HepG2 (cell line): ENCODE results near the gene MIER2. TPM values are rescaled to one million over a fixed set of nuclear protein-coding genes. Genes with fewer than 3 reads are reported as not detected.

Source experiments
- ATAC-seq: fragments of 200-7000 bp; cut with Tn5 transposase; 3 replicates; pipeline ENCODE4 v1.9.1; 2020; ENCODE audit warnings: mild to moderate bottlenecking, moderate library complexity
- BruUV-seq: library from RNA; stranded (reverse); fragments of 400-500 nt; replicated peaks from 2 replicates; lab custom pipeline; 2021; lab: Mats Ljungman, UMichigan
- CTCF ChIA-PET: fragments of 300-600 bp; formaldehyde crosslinking; extraction: SDS; loops from one replicate; lab custom pipeline; 2021; ENCODE audit warnings: low total read pairs, inconsistent platforms, low intra/inter-chr PET ratio; lab: Yijun Ruan, JAX
- POLR2A ChIA-PET: fragments of 350-600 bp; sonication (Branson Sonifier 250); formaldehyde crosslinking; loops from one replicate; lab custom pipeline; 2020; ENCODE audit warnings: antibody characterized with exemption, inconsistent platforms; lab: Yijun Ruan, JAX
- DNase-seq: peaks from one replicate; pipeline ENCODE4 v3.0.0-alpha.2; 2015; ENCODE audit warnings: low spot score
- FAIRE-seq: peaks from 3 replicates; lab custom pipeline; 2011; peaks lifted over from hg19 to GRCh38; lab: Jason Lieb, UNC
- H2AFZ ChIP-seq: one replicate; pipeline ENCODE4 v1.6.1; 2011; ENCODE audit warnings: low read length, inconsistent platforms
- H3K27ac ChIP-seq: fragments of 300-600 bp; 3 replicates; pipeline ENCODE4 v1.8.0; 2011; ENCODE audit warnings: mixed run types, mild to moderate bottlenecking, mixed read lengths, low read length, inconsistent platforms; ENCODE audit not compliant: insufficient read depth; ENCODE audit errors: extremely low read length
- H3K27me3 ChIP-seq, 2 experiments: fragments of 200-600 bp in 1 of 2; 2 replicates in 1 of 2; 3 replicates in 1 of 2; pipeline versions ENCODE4 v1.6.0 to v1.8.0; 2011; ENCODE audit warnings: low read length in 2 of 2, mild to moderate bottlenecking in 2 of 2, moderate library complexity in 2 of 2, inconsistent platforms in 1 of 2; ENCODE audit not compliant: insufficient read depth in 2 of 2, control insufficient read depth in 1 of 2
- H3K36me3 ChIP-seq, 2 experiments: fragments of 200-600 bp in 1 of 2; replicated peaks in 1 of 2; 2 replicates in 1 of 2; 3 replicates in 1 of 2; pipeline versions ENCODE4 v1.5.1 to v1.8.0; 2011; ENCODE audit warnings: low read length in 2 of 2, inconsistent platforms in 1 of 2; ENCODE audit not compliant: insufficient read depth in 2 of 2, control insufficient read depth in 1 of 2
- H3K4me1 ChIP-seq: 2 replicates; pipeline ENCODE4 v1.5.1; 2012; ENCODE audit warnings: low read length, inconsistent platforms; ENCODE audit not compliant: insufficient read depth
- H3K4me2 ChIP-seq: 2 replicates; pipeline ENCODE4 v1.6.0; 2011; ENCODE audit warnings: low read depth, low read length, inconsistent platforms
- H3K4me3 ChIP-seq, 3 experiments: fragments of 200-600 bp in 1 of 3; sonication (generic), shearing (Covaris generic) in 1 of 3; replicated peaks in 1 of 3; 2 replicates each; pipeline ENCODE4 v1.5.1; 2011 to 2016; ENCODE audit warnings: low read length in 3 of 3, inconsistent platforms in 2 of 3, low read depth in 2 of 3, mild to moderate bottlenecking in 2 of 3, control low read depth in 1 of 3, mixed read lengths in 1 of 3; ENCODE audit not compliant: insufficient read depth in 1 of 3
- H3K79me2 ChIP-seq: one replicate; pipeline ENCODE4 v1.6.1; 2011; ENCODE audit warnings: low read length, inconsistent platforms; ENCODE audit not compliant: insufficient read depth
- H3K9ac ChIP-seq: 2 replicates; pipeline ENCODE4 v1.6.0; 2011; ENCODE audit warnings: mild to moderate bottlenecking, low read depth, low read length, inconsistent platforms; ENCODE audit not compliant: insufficient read depth
- H3K9me3 ChIP-seq: 2 replicates; pipeline ENCODE4 v1.5.1; 2012; ENCODE audit warnings: mild to moderate bottlenecking, low read length
- H4K20me1 ChIP-seq: 2 replicates; pipeline ENCODE4 v1.6.0; 2011; ENCODE audit warnings: inconsistent platforms, mild to moderate bottlenecking, low read length, moderate library complexity; ENCODE audit not compliant: insufficient read depth
- CCAR2 ChIP-seq: fragments of 200-400 bp; formaldehyde crosslinking; optimal IDR thresholded peaks from 2 replicates; pipeline ENCODE3; 2018; ENCODE audit warnings: low read depth, mild to moderate bottlenecking, low read length, moderate library complexity
- EED ChIP-seq: sonication (generic); formaldehyde crosslinking; IDR thresholded peaks from 2 replicates; pipeline ENCODE4 v1.5.0; 2020; ENCODE audit warnings: mild to moderate bottlenecking, missing genetic modification reagents
- IRF2 ChIP-seq: IDR thresholded peaks from 2 replicates; pipeline ENCODE4 v1.6.1; 2018; ENCODE audit warnings: missing genetic modification reagents, missing compliant biosample characterization
- KDM1A ChIP-seq: IDR thresholded peaks from 2 replicates; pipeline ENCODE4 v1.6.1; 2016; ENCODE audit warnings: missing compliant biosample characterization
- KLF12 ChIP-seq: sonication (generic); formaldehyde crosslinking; IDR thresholded peaks from 2 replicates; pipeline ENCODE4 v1.4.0; 2020; ENCODE audit warnings: missing genetic modification reagents, borderline replicate concordance
- MIXL1 ChIP-seq: IDR thresholded peaks from 2 replicates; pipeline ENCODE4 v1.6.1; 2016
- MLLT10 ChIP-seq: sonication (generic); formaldehyde crosslinking; IDR thresholded peaks from 2 replicates; pipeline ENCODE4 v1.4.0; 2020; ENCODE audit warnings: missing genetic modification reagents
- REL ChIP-seq: sonication (generic); formaldehyde crosslinking; conservative IDR thresholded peaks from 2 replicates; pipeline ENCODE4 v1.8.0; 2022; ENCODE audit warnings: mild to moderate bottlenecking, missing genetic modification reagents, moderate library complexity
- SP5 ChIP-seq: IDR thresholded peaks from 2 replicates; pipeline ENCODE4 v1.6.1; 2016; ENCODE audit warnings: low read depth, borderline replicate concordance
- XRCC5 ChIP-seq: fragments of 200-400 bp; formaldehyde crosslinking; optimal IDR thresholded peaks from 2 replicates; pipeline ENCODE3; 2017; ENCODE audit warnings: mild to moderate bottlenecking, low read length
- ZFP82 ChIP-seq: sonication (generic); formaldehyde crosslinking; IDR thresholded peaks from 2 replicates; pipeline ENCODE4 v1.5.1; 2020; ENCODE audit warnings: mild to moderate bottlenecking, missing genetic modification reagents, borderline replicate concordance
- ZNF547 ChIP-seq: sonication (generic); formaldehyde crosslinking; IDR thresholded peaks from 2 replicates; pipeline ENCODE4 v1.5.1; 2020; ENCODE audit warnings: mild to moderate bottlenecking, missing genetic modification reagents
- ZNF777 ChIP-seq: sonication (generic); formaldehyde crosslinking; IDR thresholded peaks from 2 replicates; pipeline ENCODE4 v1.4.0; 2020; ENCODE audit warnings: missing genetic modification reagents
- whole genome bisulfite sequencing: methylation state at CpG from one replicate; pipeline ENCODE4 v1.1.6; 2017; ENCODE audit warnings: low lambda C conversion rate; 5-methylcytosine and 5-hydroxymethylcytosine counted together
- in situ Hi-C: cut with HindIII; loops from 2 replicates; pipeline ENCODE4 v1.10.0; 2017; ENCODE audit warnings: low pct_unique_long_range_greater_than_20kb; ENCODE audit not compliant: extremely low pct_ligation_motif_present
- intact Hi-C: fragments of 100-400 bp; cut with micrococcal nuclease; formaldehyde crosslinking; loops from one replicate; pipeline ENCODE4 v1.10.0; 2022; ENCODE audit not compliant: unreplicated experiment
- polyA plus RNA-seq, 8 experiments: library from polyadenylated mRNA; depleted of rRNA in 3 of 8; stranded (reverse) in 7 of 8; unstranded in 1 of 8; fragments of >200 nt; fragmentation: Illumina TruSeq in 4 of 8; extraction: Trizol in 4 of 8; gene quantifications; 2 replicates each; pipeline versions ENCODE4 v1.2.1 to v1.2.3, GENCODE V29; 2011 to 2016; ENCODE audit warnings: low read depth in 4 of 8, missing spikeins in 1 of 8, mixed read lengths in 1 of 8; ENCODE audit not compliant: insufficient read depth in 1 of 8
- total RNA-seq, 5 experiments: library from RNA; depleted of rRNA; stranded (reverse); fragments of >200 nt; fragmentation: Illumina TruSeq; extraction: Trizol; gene quantifications; 2 replicates each; pipeline ENCODE4 v1.2.3, GENCODE V29; 2016; ENCODE audit warnings: low read depth in 1 of 5
- TF ChIP-seq, protein P1 (sequence below): sonication (generic); formaldehyde crosslinking; IDR thresholded peaks from 2 replicates; pipeline ENCODE4 v1.9.0; 2021; ENCODE audit warnings: missing genetic modification reagents, borderline replicate concordance
- TF ChIP-seq, protein P2 (sequence below): sonication (generic); formaldehyde crosslinking; IDR thresholded peaks from 2 replicates; pipeline ENCODE4 v1.8.0; 2022; ENCODE audit warnings: mild to moderate bottlenecking, missing genetic modification reagents, borderline replicate concordance
- TF ChIP-seq, protein P3 (sequence below): sonication (generic); formaldehyde crosslinking; IDR thresholded peaks from 2 replicates; pipeline ENCODE4 v1.4.0; 2020; ENCODE audit warnings: missing genetic modification reagents, low read depth, mild to moderate bottlenecking, borderline replicate concordance
- TF ChIP-seq, protein P4 (sequence below): sonication (generic); formaldehyde crosslinking; IDR thresholded peaks from 2 replicates; pipeline ENCODE4 v1.4.0; 2020; ENCODE audit warnings: mild to moderate bottlenecking, missing genetic modification reagents
- TF ChIP-seq, protein P5 (sequence below): sonication (generic); formaldehyde crosslinking; IDR thresholded peaks from 2 replicates; pipeline ENCODE4 v1.5.1; 2020; ENCODE audit warnings: mild to moderate bottlenecking, missing genetic modification reagents

The MIER2 gene
- total and polyA plus RNA-seq, 2 of the 13 experiments (the other 11 are each of a cell fraction or from before 2014, with no cell fraction given) = 9.6 to 25.7 TPM

DNA sequence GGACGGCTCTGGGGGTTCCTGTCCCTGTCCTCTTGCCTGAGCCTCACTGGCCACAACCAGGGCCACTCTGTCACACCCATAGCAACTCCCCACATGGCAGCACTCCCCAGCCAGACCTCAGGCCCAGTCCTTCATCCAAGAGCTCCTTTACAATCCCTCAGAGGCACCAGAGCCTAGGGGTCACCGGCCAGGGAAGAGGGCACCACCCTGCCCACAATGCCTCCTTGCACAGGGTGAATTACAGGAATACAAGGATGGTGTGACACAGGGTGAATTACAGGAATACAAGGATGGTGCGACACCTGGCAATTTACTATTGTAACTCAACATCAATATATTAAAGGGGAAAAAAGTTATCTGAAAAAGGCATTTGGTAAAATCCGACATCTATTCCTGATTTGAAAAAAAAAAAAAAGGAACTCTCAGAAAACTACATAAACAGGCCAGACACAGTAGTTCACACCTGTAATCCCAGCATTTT is 16.5 kb downstream of the MIER2 start:
- ChIA-PET POLR2A (no interaction called here), CTCF (no interaction called here)
- peaks cover 36 to 71% of the 10 kb centered on the region in 2 experiments for H3K36me3 ChIP-seq
- intact Hi-C loops = no loop called here
- no peak overlapping the region for H3K4me3 ChIP-seq
- no peaks in the 10 kb centered on the region for H3K4me1 ChIP-seq
- H3K9me3 ChIP-seq = peaks cover 9% of the 10 kb centered on the region
- 95% methylated on average over 3 of the region's 4 CpGs for WGBS
- DNase-seq (no peak), FAIRE-seq (no peak), ATAC-seq (no peak; the same call in 2 of the 3 replicates)
- no peaks in the 10 kb centered on the region for H3K79me2 ChIP-seq
- no peak overlapping the region for H3K9ac ChIP-seq
- H3K4me2 ChIP-seq = no peak overlapping the region
- in situ Hi-C loops = no loop called here
- no TSS peak for BruUV-seq
- no peak overlapping the region for H3K27ac ChIP-seq
- no peaks in the 10 kb centered on the region for H3K27me3 ChIP-seq
- H4K20me1 ChIP-seq = peaks cover 2% of the 10 kb centered on the region; the same call in 1 of the 2 replicates
- no peak overlapping the region for H2AFZ ChIP-seq
- TF ChIP-seq, protein P1, sequence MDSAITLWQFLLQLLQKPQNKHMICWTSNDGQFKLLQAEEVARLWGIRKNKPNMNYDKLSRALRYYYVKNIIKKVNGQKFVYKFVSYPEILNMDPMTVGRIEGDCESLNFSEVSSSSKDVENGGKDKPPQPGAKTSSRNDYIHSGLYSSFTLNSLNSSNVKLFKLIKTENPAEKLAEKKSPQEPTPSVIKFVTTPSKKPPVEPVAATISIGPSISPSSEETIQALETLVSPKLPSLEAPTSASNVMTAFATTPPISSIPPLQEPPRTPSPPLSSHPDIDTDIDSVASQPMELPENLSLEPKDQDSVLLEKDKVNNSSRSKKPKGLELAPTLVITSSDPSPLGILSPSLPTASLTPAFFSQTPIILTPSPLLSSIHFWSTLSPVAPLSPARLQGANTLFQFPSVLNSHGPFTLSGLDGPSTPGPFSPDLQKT (CRISPR knock-in tag) = no peak
- TF ChIP-seq, protein P2, sequence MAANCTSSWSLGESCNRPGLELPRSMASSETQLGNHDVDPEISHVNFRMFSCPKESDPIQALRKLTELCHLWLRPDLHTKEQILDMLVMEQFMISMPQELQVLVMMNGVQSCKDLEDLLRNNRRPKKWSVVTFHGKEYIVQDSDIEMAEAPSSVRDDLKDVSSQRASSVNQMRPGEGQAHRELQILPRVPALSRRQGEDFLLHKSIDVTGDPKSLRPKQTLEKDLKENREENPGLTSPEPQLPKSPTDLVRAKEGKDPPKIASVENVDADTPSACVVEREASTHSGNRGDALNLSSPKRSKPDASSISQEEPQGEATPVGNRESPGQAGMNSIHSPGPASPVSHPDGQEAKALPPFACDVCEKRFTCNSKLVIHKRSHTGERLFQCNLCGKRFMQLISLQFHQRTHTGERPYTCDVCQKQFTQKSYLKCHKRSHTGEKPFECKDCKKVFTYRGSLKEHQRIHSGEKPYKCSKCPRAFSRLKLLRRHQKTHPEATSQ = no peak
- no peak for TF ChIP-seq ZFP82
- TF ChIP-seq CCAR2 = no peak
- TF ChIP-seq KLF12 = no peak
- no peak for TF ChIP-seq XRCC5
- TF ChIP-seq, protein P3, sequence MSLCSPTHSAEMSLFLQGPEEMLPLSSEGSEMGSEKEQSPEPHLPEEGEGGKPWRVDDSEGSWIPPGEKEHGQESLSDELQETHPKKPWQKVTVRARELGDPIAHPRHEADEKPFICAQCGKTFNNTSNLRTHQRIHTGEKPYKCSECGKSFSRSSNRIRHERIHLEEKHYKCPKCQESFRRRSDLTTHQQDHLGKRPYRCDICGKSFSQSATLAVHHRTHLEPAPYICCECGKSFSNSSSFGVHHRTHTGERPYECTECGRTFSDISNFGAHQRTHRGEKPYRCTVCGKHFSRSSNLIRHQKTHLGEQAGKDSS = no peak
- no peak for TF ChIP-seq REL (CRISPR knock-in tag)
- no peak for TF ChIP-seq ZNF777
- no peak for TF ChIP-seq MIXL1 (CRISPR knock-in tag)
- TF ChIP-seq KDM1A (CRISPR knock-in tag) = no peak
- TF ChIP-seq EED (CRISPR knock-in tag) = no peak
- TF ChIP-seq, protein P4, sequence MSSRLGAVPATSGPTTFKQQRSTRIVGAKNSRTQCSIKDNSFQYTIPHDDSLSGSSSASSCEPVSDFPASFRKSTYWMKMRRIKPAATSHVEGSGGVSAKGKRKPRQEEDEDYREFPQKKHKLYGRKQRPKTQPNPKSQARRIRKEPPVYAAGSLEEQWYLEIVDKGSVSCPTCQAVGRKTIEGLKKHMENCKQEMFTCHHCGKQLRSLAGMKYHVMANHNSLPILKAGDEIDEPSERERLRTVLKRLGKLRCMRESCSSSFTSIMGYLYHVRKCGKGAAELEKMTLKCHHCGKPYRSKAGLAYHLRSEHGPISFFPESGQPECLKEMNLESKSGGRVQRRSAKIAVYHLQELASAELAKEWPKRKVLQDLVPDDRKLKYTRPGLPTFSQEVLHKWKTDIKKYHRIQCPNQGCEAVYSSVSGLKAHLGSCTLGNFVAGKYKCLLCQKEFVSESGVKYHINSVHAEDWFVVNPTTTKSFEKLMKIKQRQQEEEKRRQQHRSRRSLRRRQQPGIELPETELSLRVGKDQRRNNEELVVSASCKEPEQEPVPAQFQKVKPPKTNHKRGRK (CRISPR knock-in tag) = no peak
- TF ChIP-seq, protein P5, sequence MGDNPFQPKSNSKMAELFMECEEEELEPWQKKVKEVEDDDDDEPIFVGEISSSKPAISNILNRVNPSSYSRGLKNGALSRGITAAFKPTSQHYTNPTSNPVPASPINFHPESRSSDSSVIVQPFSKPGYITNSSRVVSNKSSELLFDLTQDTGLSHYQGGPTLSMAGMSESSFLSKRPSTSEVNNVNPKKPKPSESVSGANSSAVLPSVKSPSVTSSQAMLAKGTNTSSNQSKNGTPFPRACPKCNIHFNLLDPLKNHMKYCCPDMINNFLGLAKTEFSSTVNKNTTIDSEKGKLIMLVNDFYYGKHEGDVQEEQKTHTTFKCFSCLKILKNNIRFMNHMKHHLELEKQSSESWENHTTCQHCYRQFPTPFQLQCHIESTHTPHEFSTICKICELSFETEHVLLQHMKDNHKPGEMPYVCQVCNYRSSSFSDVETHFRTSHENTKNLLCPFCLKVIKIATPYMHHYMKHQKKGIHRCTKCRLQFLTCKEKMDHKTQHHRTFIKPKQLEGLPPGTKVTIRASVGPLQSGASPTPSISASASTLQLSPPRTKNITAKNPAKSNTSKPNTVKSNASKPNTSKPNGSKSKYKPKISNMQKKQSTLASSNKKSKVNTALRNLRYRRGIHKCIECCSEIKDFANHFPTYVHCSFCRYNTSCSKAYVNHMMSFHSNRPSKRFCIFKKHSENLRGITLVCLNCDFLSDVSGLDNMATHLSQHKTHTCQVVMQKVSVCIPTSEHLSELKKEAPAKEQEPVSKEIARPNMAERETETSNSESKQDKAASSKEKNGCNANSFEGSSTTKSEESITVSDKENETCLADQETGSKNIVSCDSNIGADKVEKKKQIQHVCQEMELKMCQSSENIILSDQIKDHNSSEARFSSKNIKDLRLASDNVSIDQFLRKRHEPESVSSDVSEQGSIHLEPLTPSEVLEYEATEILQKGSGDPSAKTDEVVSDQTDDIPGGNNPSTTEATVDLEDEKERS = no peak
- no peak for TF ChIP-seq ZNF547
- no peak for TF ChIP-seq IRF2 (CRISPR knock-in tag)
- no peak for TF ChIP-seq SP5 (CRISPR knock-in tag)
- TF ChIP-seq MLLT10 (CRISPR knock-in tag) = no peak
